Peyer's patch (tissue), 4 donors: Measurements from ENCODE around the gene CALU.

ENCODE experiments used
- POLR2A ChIP-seq, 2 donors: fragments of 450-650 bp; IDR thresholded peaks; one replicate each; pipeline ENCODE4 v1.5.1; 2017; ENCODE audit warnings: antibody characterized with exemption in 2 of 2, mild to moderate bottlenecking in 2 of 2, moderate library complexity in 2 of 2
- TF ChIP-seq, protein P1 (sequence below), 6 experiments: fragments of 450-650 bp in 4 of 6; fragments of 200-600 bp in 2 of 6; sonication (generic) in 1 of 6; IDR thresholded peaks; one replicate each; pipeline ENCODE4 v1.5.1; 2017 to 2019; ENCODE audit warnings: antibody characterized with exemption in 6 of 6, mild to moderate bottlenecking in 3 of 6, moderate library complexity in 1 of 6

DNA sequence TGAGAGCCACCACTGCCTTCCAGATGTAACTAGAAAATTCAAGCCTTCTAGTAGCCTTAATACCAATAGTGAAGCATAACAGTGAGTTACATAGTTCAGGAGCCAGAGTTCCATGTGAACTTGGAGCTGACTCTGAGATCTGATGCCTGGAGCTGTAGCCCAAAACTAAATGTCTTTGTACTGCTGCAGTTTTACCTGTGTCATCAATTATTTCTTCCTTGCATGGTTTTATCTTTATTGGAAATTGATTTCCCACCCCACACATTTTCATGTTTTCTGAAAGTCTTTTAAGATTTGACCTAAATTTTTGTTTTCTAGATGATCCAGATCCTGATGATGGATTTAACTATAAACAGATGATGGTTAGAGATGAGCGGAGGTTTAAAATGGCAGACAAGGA is 19.4 kb downstream of the CALU start:
- TF ChIP-seq, protein P1, sequence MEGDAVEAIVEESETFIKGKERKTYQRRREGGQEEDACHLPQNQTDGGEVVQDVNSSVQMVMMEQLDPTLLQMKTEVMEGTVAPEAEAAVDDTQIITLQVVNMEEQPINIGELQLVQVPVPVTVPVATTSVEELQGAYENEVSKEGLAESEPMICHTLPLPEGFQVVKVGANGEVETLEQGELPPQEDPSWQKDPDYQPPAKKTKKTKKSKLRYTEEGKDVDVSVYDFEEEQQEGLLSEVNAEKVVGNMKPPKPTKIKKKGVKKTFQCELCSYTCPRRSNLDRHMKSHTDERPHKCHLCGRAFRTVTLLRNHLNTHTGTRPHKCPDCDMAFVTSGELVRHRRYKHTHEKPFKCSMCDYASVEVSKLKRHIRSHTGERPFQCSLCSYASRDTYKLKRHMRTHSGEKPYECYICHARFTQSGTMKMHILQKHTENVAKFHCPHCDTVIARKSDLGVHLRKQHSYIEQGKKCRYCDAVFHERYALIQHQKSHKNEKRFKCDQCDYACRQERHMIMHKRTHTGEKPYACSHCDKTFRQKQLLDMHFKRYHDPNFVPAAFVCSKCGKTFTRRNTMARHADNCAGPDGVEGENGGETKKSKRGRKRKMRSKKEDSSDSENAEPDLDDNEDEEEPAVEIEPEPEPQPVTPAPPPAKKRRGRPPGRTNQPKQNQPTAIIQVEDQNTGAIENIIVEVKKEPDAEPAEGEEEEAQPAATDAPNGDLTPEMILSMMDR (IDR thresholded peaks at IDR 0.05): no peak
- TF ChIP-seq POLR2A (IDR thresholded peaks at IDR 0.05): no peak
